MM.1S (cell line): ENCODE measurements around the gene PDPK1.
A peak's percentile ranks its signal among the peaks of the same experiment; 100 is the strongest.

ENCODE experiments used
- DNase-seq: peaks from one replicate; pipeline ENCODE4 v3.0.0-alpha.2; 2015
- H2AFZ ChIP-seq: fragments of 300-600 bp; sonication (generic); 2 replicates; pipeline ENCODE4 v1.6.0; 2016; ENCODE audit warnings: antibody characterized with exemption, low read length
- H3F3A ChIP-seq: fragments of 300-600 bp; sonication (generic); 2 replicates; pipeline ENCODE4 v1.6.1; 2016; ENCODE audit warnings: mild to moderate bottlenecking, antibody characterized with exemption, low read length, moderate library complexity, mixed read lengths; ENCODE audit not compliant: insufficient read depth
- H3K27ac ChIP-seq: fragments of 300-600 bp; sonication (generic); 2 replicates; pipeline ENCODE4 v1.5.1; 2016; ENCODE audit warnings: mild to moderate bottlenecking, low read length
- H3K27me3 ChIP-seq: fragments of 300-600 bp; sonication (generic); replicated peaks from 2 replicates; pipeline ENCODE4 v1.6.0; 2016; ENCODE audit warnings: low read length; ENCODE audit not compliant: insufficient read depth
- H3K36me3 ChIP-seq: fragments of 300-600 bp; sonication (generic); replicated peaks from 2 replicates; pipeline ENCODE4 v1.6.1; 2016; ENCODE audit warnings: mild to moderate bottlenecking, low read length, mixed read lengths; ENCODE audit not compliant: insufficient read depth
- H3K4me1 ChIP-seq: fragments of 300-600 bp; sonication (generic); 2 replicates; pipeline ENCODE4 v1.6.1; 2016; ENCODE audit warnings: low read length, mixed read lengths
- H3K4me2 ChIP-seq: fragments of 300-600 bp; sonication (generic); 2 replicates; pipeline ENCODE4 v1.6.0; 2016; ENCODE audit warnings: low read depth, low read length
- H3K4me3 ChIP-seq: fragments of 300-600 bp; sonication (generic); 2 replicates; pipeline ENCODE4 v1.5.1; 2016; ENCODE audit warnings: low read length, mixed read lengths
- H3K79me2 ChIP-seq: fragments of 300-600 bp; sonication (generic); 2 replicates; pipeline ENCODE4 v1.6.1; 2016; ENCODE audit warnings: mixed run types, low read length, mixed read lengths
- H3K9ac ChIP-seq: fragments of 300-600 bp; sonication (generic); 2 replicates; pipeline ENCODE4 v1.6.1; 2016; ENCODE audit warnings: low read length, mixed read lengths
- H3K9me2 ChIP-seq: fragments of 300-600 bp; sonication (generic); replicated peaks from 2 replicates; pipeline ENCODE4 v1.6.1; 2016; ENCODE audit warnings: mild to moderate bottlenecking, low read length, mixed read lengths; ENCODE audit not compliant: insufficient read depth
- H3K9me3 ChIP-seq: fragments of 300-600 bp; sonication (generic); replicated peaks from 2 replicates; pipeline ENCODE4 v1.6.1; 2016; ENCODE audit warnings: mild to moderate bottlenecking, low read length, mixed read lengths; ENCODE audit not compliant: insufficient read depth
- H4K20me1 ChIP-seq: fragments of 300-600 bp; sonication (generic); 2 replicates; pipeline ENCODE4 v1.6.1; 2016; ENCODE audit warnings: mild to moderate bottlenecking, low read length, moderate library complexity, mixed read lengths; ENCODE audit not compliant: insufficient read depth
- CTCF ChIP-seq: fragments of 300-600 bp; sonication (generic); IDR thresholded peaks from 2 replicates; pipeline ENCODE4 v1.5.1; 2016; ENCODE audit warnings: antibody characterized with exemption, low read length, mixed read lengths
- EZH2 ChIP-seq: fragments of 300-600 bp; sonication (generic); optimal IDR thresholded peaks from 2 replicates; pipeline ENCODE3; 2017; ENCODE audit warnings: low read depth, mild to moderate bottlenecking, antibody characterized with exemption, low read length, mixed read lengths
- EZH2phosphoT487 ChIP-seq: fragments of 300-600 bp; sonication (generic); IDR thresholded peaks from 2 replicates; pipeline ENCODE4 v1.6.1; 2018; ENCODE audit warnings: antibody characterized with exemption, low read length

PDPK1 gene

DNA sequence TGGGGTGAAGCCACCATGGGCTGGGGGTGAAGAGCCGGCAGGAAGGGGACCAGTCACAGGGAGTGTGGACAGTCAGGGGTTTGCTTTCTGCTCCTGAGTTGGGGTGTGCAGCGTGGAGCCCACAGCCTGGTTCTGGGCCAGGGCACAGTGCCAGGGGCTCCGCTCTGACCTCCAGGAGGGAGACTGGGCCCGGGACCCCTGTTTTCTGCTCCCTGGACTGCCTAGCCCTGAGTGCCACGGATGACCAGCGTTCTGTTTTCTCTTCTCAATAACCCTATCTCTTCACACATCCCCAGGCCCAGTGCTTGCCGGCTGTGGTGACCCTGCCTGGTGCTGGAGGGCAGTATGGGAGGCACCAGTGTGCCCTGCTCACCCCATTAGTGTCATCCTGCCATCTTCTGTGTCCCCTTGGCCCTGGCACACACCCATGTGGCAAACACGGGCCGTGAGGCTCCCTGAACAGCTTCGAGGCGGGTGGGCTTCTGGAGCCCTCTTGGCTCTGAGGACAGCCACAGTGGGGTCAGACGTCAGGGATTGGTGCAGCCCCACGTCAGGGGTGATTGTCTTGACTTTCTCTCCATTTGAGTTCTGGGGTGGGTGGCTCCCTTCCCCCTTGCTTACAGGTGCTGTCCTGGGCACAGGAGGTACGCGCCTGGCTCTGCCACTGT is 7.7 kb upstream of the PDPK1 start:
- Histone ChIP-seq H3K9ac (no peak overlapping the region), H3K36me3 (no peaks in the 10 kb centered on the region), H3K4me2 (no peak overlapping the region), H3K4me1 (peaks cover 9% of the 10 kb centered on the region), H3K9me3 (no peaks in the 10 kb centered on the region), H4K20me1 (no peaks in the 10 kb centered on the region), H3K4me3 (no peak overlapping the region), H3F3A (peaks cover 20% of the 10 kb centered on the region), H2AFZ (no peak overlapping the region), H3K27ac (no peak overlapping the region), H3K27me3 (no peaks in the 10 kb centered on the region), H3K9me2 (no peaks in the 10 kb centered on the region), H3K79me2 (peaks cover 14% of the 10 kb centered on the region)
- DNase-seq, result no peak
- no peak for TF ChIP-seq EZH2phosphoT487
- TF ChIP-seq EZH2, result no peak
- no peak for TF ChIP-seq CTCF

GRCh38 chr16:2530629-2531318 is 7.0 kb upstream of the PDPK1 start:
- no peaks in the 10 kb centered on the region for H3K9me2 ChIP-seq
- TF ChIP-seq EZH2phosphoT487 (no peak), CTCF (no peak), EZH2 (no peak)
- no peaks in the 10 kb centered on the region for H3K9me3 ChIP-seq
- H3K79me2 ChIP-seq, result peaks cover 13% of the 10 kb centered on the region
- H2AFZ ChIP-seq, result no peak overlapping the region
- H3K4me1 ChIP-seq, result peaks cover 9% of the 10 kb centered on the region
- H3K27me3 ChIP-seq, result no peaks in the 10 kb centered on the region
- H3F3A ChIP-seq, result peaks cover 20% of the 10 kb centered on the region
- peak overlapping the region; percentile 52 for H3K4me3 ChIP-seq
- H3K4me2 ChIP-seq, result peak overlapping the region; percentile 79
- no peak for DNase-seq
- no peaks in the 10 kb centered on the region for H4K20me1 ChIP-seq
- H3K36me3 ChIP-seq, result no peaks in the 10 kb centered on the region
- H3K9ac ChIP-seq, result peak overlapping the region; percentile 63
- H3K27ac ChIP-seq, result peak overlapping the region; percentile 59; the same call in 1 of the 2 replicates

GRCh38 chr16:2531371-2531695 is 6.5 kb upstream of the PDPK1 start, which contains the start of gene CEMP1:
CEMP1 (minus strand) TSS chr16:2531408; CDS start chr16:2531073, 335 bp downstream.
- no peaks in the 10 kb centered on the region for H3K9me3 ChIP-seq
- peak within 1 kb of the TSS; percentile 84 for H3K27ac ChIP-seq
- TF ChIP-seq EZH2, result no peak
- TF ChIP-seq CTCF, result no peak
- TF ChIP-seq EZH2phosphoT487, result no peak
- H3K36me3 ChIP-seq, result no peaks in the 10 kb centered on the region
- peak within 1 kb of the TSS; percentile 79 for H3K4me2 ChIP-seq
- H2AFZ ChIP-seq, result peak within 1 kb of the TSS; percentile 81
- peaks cover 7% of the 10 kb centered on the region for H3K79me2 ChIP-seq
- H3K9me2 ChIP-seq, result no peaks in the 10 kb centered on the region
- no peak for DNase-seq
- peaks cover 20% of the 10 kb centered on the region for H3F3A ChIP-seq
- H3K9ac ChIP-seq, result peak within 1 kb of the TSS; percentile 80
- peak within 1 kb of the TSS; percentile 70 for H3K4me3 ChIP-seq
- peaks cover 9% of the 10 kb centered on the region for H3K4me1 ChIP-seq
- H3K27me3 ChIP-seq, result no peaks in the 10 kb centered on the region
- no peaks in the 10 kb centered on the region for H4K20me1 ChIP-seq
